HG03280 (cell line): Measurements from ENCODE around the gene MYO3A.

Experiments
- ATAC-seq: cut with Tn5 transposase; IDR thresholded peaks from one replicate; pipeline ENCODE4 v1.9.1; 2021; ENCODE audit warnings: mild to moderate bottlenecking, moderate library complexity; ENCODE audit not compliant: unreplicated experiment

Gene MYO3A

DNA sequence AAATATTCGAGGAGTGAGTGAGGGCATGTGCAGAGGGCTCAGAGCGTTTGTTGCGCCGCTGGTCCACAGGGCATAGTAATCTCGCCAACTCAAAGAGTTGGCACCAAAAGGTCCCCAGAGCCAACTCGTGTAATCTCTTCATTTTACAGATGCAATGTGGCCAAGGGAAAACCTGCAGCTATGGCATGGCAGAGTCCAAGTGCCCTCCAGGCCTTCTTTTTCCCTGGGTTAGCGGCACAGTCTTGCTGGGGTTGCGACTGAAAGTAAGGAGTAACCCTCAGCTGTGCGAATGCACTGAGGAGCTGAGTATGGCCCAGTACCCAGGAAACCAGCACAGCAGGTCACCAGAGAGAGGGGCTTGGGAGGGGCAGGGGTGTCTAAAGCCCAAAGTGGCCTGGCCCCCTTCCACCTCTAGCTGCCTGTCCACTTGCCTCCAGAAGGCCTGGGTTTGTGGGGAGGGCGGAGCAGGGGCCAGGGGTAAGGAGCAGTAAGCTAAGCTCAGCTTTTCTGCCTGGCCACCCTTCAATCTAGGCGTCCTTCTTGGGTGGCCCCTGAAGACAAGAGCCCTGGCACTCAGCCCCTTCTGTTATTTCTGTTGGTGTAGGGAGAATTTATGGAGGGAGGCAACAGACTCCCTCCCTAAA lies 279.2 kb downstream of the MYO3A start:
- ATAC-seq = no peak

DNA sequence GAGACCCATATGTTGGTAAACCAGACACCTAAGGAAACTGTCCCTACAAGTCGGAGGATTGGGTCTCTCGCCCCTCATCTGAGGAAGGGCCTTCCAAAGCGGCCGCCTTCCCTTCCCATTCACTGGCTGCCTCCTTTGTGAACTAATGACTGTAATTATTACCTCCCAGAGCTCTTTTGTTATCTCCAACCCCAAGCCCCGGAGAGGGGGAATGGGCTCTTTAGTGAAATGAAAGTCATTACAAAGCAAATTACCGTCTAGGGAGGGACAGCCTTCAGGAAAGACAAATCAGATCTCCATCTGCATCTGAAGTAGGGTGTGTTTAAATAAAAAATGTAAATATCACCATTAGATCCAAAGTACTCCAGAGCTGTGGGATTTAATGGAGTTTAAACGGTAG lies 280.0 kb downstream of the MYO3A start:
- no peak for ATAC-seq

DNA sequence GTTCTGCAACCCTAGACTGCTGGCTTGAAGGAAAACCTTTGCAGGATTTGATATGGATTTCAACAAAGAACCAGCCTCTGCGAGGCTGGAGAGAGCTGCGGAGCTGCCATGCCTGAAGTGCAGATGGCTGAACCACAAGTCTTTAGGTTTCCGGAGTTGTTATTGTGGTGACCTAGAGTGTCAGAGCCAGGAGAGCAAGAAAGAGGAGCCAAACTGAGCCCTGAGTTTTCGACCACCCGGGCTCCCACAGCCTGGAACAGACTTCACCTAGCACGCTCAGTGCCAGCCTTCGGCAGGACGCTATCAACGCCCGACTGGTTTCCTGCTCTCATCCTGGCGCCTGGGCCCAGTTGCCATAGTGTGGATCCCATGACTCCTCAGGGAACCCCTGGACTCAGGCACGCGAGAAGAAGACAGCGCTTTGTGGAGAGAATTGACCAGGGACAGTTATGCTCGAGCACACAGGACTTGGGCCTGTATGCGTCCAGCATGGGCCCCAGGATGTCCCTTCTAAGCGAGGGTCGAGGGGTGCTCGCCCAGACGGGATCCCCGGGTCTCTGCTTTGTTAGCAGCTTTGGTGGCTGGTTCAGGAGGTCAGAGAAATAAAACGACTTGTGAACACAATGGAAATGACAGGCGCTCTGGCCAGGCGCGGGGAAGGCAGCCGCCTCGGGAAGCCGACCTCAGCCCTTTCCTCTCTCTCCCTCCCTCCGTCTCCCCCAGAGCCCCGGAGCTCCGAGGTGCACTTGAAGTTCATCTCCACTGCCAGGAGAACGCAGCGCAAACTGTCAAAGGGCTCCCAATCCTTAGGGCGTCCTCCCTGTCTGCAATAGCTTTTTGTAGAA lies 280.7 kb downstream of the MYO3A start:
- no peak for ATAC-seq

DNA sequence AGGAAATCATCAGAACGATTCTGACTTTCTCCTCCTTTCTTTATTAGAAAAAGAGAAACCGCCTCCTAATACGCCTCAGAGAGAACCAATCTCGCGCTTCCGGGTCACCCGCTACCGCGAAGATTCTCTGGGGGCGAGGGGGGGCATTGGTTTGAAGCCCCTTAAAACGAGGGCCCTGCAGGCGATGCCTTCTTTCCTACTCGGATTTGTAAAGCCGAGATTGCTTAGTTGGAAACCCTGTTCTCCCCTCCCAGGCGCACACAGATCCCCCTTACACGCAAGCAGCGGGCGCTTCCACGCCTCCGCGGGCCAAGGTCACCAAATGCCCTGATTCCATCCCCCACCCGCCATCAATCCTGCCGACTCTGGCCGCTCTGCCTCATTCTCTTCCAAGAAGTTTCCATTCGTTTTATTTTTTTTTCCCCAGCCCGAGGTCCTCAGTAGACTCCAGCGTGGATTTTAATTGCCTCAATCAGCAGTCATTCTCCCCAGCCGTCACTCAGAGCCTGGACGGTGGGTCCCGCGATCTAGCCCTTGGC lies 281.4 kb downstream of the MYO3A start:
- ATAC-seq = no peak

DNA sequence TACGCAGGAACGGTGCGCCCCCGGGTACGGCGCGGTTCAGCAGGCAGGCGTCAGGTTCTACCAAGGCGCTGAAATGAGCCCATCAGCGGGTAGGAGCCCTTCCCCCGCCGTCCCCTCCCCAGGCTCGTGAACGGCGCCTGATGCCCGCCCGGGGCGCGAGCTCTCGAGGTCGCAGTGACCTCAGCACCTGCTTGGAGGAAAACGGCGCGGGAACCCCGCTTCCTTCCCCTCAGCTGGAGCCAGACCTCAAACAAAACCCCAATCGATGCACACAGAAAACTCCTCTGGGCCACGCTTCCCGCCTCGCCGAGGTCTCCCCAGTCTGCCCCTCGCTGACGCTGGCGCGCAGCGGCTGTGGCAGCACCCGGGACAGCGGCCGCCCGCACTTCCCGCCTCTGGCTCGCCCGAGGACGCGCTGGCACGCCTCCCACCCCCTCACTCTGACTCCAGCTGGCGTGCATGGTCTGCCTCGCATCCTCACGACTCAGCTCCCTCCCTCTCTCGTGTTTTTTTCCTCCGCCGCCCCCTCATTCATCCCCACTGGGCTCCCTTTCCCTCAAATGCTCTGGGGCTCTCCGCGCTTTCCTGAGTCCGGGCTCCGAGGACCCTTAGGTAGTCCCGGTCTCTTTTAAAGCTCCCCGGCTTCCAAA lies 282.0 kb downstream of the MYO3A start:
- ATAC-seq = no peak

DNA sequence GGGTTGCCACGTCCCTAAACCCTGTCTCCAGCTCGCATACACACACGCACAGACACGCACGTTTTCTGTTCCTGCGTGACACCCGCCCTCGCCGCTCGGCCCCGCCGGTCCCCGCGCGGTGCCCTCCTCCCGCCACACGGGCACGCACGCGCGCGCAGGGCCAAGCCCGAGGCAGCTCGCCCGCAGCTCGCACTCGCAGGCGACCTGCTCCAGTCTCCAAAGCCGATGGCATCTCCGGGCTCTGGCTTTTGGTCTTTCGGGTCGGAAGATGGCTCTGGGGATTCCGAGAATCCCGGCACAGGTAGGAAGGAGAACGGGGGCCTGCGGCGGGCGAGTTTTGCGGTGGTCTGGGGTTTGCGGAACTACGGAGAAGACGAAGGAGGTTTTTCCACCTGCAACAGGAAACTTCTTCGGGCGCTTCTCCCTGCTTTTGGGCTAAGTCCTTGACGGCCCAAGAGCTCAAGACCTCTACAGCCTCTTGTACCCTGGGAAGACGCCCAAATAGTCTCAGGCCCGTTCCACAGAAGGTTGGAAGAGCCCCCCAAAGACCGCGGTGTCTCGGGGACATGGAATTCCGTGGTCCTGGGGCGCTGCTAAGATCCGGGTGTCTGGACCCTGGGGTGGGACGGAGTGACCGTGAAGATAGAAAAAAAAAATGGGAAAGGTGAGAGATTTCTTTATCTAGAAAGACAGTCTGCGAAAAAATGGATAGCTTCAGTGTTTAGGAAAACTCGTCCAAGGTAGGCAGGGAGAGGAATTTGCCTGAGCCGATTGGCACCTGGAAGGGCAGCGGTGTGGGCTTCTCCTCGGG lies 282.8 kb downstream of the MYO3A start, which contains the start of gene GAD2:
GAD2 (plus strand) TSS at position 190 of the 811 bp plus-strand sequence; CDS start at position 226, 36 bp downstream.
- ATAC-seq = no peak

DNA sequence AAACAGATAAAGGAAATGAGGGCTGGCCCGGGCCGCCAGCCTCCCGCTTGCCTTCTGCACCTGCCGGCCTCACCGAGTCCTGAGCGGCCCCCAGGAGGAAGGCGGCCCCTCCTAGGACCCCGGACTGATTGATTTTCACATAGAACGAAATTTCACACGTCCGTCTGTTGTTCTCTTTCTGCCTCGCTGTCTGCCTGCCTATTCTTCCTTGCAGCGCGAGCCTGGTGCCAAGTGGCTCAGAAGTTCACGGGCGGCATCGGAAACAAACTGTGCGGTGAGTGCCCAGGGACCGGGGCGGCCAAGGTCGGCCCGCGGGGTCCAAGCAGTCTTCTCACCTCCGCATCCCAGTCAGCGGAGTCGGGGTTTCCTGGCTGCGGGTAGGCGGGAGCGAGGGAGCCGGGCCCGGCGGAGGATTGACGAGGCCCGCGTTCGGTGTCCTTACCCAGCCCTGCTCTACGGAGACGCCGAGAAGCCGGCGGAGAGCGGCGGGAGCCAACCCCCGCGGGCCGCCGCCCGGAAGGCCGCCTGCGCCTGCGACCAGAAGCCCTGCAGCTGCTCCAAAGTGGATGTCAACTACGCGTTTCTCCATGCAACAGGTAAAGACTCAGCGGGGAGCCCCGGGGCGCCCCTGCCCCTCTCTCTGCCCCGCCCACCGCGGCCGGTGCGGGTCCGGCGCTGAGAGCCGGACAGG lies 283.5 kb downstream of the MYO3A start:
- no peak for ATAC-seq

DNA sequence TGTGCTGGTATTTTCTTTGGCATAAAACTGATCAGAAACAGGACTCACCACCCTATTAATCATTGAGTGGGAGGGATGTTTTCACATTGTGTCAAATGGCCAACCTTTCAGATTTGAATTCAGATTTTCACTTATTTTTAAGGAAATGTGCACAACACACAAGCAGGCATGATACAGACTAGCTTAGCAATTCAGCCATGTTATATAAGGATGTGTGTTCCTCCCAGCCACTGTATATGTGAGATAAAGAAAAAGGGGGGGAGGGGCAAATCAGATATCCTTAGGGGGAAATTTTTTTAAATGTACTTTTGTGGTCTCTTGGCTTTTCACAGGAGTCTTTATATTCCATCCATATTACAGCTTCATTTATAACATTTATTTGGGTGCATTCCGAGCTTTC lies 285.6 kb downstream of the MYO3A start:
- ATAC-seq = no peak

DNA sequence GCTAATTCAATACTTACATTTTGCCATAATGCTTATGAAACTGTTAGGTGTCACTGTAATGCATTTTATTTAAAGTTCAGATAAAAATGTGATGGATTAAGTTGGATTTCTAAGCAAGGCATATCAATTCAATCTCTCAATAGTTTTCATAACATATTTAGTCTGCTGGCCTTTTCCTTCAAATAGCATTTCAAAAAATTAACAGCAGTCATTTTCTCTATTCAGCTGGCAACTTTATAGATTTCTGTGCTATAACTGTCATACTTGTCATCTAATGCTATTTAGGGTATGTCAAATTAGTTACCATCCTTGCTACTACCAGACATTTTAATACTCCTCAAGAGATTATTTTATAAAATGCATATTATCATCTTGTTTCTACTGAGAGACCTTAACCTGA lies 286.9 kb downstream of the MYO3A start:
- ATAC-seq = no peak

DNA sequence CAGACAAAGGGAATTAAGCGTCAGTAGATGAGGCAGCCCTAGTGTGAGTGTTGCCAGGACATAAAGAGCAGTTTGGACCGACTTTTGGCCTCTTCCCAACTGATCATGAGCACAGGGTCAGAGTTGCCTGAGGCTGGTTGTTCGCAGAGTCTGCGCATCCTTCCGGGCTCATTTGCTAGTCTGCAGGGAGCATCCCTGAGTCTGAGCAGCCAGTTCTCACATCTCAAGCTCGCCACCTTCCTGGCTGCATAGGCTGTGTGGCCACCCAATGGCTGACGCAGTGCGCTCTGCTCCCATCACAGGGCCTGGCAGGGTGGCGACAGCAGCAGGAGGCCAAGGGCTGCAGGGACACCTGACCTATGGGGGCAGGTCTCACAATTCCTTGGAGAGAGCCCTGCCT lies 287.5 kb downstream of the MYO3A start:
- ATAC-seq = no peak

DNA sequence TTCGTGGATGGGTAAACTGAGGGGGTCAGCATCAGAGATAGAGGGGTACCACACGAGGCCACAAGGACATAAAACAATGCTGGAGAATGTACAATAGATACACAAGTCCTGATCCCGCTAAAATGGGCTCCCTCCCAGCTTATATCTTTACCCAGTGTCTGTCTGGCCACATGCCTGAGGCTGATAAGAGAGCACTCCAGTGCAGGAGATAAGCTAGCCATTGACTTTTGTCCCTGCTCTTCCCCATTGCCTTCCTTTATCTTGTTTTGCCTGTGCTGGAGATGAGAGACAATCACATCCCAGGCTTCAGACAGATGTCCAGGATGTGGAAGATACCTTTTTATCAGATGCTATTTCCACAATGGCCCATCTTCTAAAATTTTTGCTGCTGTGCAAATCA lies 288.5 kb downstream of the MYO3A start:
- ATAC-seq = no peak

DNA sequence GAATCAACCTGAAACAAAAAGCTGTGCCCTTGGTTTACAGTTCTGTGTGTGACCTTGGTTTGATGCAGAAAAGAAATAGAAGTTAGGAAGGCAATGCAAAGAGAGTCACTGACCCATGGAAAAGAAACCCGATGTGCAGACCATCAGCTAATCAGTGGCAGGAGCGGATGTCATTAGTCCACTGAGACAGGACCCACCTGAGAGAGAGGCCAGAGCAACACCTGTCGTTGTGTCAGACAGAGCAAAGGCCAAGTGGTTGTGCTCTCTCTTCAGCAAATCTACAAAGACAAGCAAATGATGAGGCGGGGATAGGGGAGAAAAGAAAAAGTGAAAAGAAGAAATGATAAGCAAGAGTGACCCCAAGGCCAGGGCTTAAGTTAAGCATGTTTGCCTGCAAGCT lies 291.3 kb downstream of the MYO3A start:
- ATAC-seq = no peak

DNA sequence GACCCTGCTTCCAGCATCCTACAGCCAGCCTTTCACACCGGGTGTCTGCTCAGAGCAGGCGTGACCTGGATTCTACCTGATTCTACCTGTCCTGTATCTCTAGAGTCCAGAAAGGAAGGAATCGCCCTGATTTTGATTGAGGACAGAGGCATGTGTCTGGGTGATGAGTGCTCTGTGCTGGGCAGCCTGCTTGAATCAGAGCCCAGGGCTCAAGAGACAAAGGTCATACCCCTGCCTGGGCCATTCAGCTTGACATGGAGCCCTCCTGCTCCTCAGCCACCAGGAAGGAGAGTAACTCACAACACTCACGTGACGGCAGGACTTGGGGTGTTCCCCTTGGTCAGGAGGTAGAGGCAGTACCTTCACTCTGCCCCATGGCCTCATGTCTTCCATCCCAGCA lies 293.8 kb downstream of the MYO3A start:
- ATAC-seq = no peak

DNA sequence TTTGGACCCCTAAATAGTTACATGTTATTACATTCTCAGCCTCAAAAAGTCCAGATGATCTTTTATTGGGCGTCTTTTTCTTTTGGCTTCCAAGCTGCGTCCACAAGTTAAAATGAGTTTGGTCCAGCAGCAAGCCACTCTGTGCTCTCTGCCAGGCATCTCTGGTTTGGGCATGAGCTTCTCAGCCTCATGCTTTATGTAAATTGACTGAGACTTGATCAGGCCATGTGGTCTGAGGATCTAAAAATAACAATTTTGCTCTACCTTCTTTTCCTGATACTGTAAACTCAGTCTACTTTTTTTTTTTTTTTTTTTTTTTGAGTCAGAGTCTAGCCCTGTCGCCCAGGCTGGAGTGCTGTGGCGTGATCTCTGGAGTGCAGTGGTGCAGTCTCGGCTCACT lies 298.1 kb downstream of the MYO3A start:
- ATAC-seq = no peak

DNA sequence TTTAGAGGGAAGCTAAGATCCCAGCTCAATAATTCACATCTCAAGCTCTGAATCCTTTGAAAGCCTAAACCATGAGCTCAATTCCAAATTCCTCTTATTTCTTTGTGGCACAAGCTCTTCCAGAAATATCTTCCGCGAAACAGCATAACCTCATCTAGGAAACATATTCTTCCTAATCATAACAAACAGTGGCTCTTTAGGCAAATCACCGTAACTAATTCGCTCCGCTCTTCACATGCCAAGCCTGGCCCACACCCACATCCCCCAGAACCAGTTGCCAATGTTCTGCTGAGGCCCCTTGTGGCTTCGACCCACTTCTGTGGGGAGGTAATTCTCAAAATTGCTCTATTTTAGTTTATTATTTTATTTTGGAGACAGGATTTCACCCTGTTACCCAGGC lies 301.7 kb downstream of the MYO3A start:
- ATAC-seq = no peak

DNA sequence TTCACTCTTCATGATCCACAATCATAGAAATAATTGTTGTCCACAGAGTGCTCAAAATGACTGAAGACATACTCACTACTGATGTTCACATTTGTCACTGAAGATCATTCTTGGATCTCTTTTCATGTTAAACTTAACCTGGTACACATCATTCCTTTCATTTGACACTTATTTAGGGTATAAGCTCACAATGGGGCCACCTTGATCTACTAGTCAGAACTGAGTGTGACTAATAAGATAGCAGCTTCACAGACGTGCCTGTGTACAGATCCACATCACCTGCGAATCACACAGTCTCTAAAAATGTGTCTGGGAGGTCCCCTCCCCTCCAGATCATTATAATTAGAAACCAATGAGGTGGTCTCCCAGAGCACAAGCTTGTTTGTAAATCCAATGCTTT lies 304.3 kb downstream of the MYO3A start:
- no peak for ATAC-seq

DNA sequence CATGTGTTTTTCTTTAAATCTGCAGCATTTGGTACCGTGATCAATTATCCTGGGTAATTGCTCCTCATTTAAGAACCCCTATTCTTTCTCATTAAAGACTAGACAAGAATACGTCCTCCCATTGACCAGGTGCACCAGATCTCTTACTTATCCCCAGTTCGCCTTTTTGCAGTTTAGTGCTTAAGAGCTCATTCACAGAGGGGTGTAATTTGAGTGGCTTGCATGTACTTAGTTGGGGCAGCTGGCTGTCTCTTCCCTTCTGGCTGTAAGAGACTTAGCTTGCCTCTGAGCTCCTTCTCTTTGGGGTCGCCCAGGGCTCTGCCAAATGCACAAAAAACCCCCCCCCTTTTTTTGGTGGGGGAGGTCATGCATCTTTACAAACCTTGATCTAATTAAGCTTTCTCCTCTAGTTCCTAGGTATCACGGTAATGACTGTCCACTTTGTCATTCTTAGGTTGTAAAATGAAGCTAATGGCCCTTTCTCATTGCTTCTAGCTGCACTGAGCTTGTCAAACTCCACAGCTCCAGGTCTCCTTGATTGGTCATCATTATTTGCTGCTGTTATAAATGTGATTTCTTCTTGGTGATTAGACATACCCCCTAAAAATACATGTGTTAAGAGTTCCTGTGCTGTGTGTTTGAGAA lies 308.8 kb downstream of the MYO3A start:
- no peak for ATAC-seq

DNA sequence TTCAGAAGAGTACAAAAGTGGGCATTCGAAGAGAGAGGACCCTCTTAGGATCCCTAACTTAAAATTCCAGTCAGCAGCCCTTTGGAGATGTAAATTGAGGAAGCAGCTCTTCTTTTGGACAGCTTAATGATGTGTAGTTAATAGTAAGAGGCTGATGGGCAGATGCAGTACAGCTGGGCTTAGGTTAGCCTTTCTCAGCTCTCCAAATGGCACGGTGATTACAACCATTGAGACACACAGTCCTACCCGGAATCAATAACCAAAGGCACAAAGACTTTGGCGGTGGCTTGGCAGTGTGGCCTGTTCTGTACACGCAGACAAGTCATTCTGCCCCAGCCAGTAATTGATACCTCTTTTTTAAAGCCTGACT lies 309.3 kb downstream of the MYO3A start:
- ATAC-seq = no peak

DNA sequence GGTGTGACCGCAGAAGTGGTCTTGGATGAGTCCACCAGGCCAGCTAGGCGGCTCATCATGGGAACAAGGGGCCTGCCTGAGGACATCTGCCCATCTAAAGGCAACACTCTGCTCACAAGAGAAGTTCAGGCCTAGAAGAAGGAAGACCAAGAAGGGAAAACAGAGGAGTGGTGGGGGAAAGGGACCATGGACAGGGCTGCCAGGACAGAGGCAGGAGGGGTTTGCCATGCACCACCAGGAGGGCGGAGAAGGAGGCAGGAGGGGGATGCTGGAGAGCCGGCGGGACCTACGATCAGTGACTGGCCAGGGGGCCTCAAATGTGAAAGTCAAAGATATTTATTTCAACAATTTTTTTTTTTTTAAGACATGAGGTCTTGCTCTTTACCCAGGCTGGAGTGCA lies 315.7 kb downstream of the MYO3A start:
- ATAC-seq = no peak

DNA sequence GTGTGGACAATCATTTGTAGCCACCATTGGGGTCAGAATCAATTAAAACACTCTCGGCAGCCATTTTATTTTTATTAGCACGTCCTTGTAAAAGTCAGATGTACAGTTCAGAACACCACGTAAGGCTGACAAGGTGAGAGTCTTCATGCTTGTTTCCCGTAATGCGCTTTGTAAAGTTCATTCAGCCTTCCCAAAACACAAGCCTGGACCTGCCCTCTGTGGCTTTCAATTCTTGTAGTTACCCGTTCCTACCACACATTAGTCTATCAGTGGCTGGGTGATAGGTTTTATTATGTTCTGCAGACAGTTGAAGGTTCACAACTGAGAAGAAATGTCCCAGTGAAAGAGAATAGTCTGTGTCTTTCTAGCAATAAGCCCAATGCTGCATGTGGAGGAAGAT lies 317.9 kb downstream of the MYO3A start:
- no peak for ATAC-seq
